MCF 10A (cell line): ENCODE measurements around the gene PRMT3. TPM values are rescaled to one million over a fixed set of nuclear protein-coding genes. Genes with fewer than 3 reads are reported as not detected.

ENCODE experiments used
- BruUV-seq: library from RNA; stranded (reverse); fragments of 400-500 nt; replicated peaks from 2 replicates; lab custom pipeline; 2021; lab: Mats Ljungman, UMichigan
- CTCF ChIA-PET: fragments of 300-600 bp; sonication (Branson Sonifier 250); formaldehyde crosslinking; extraction: SDS; loops from one replicate; lab custom pipeline; 2021; ENCODE audit warnings: antibody characterized with exemption, inconsistent platforms; lab: Yijun Ruan, JAX
- POLR2A ChIA-PET: fragments of 300-600, 350-650 bp; sonication (Branson Sonifier 250); formaldehyde crosslinking; extraction: SDS; loops from one replicate; lab custom pipeline; 2020; ENCODE audit warnings: antibody characterized with exemption, inconsistent platforms; lab: Yijun Ruan, JAX
- DNase-seq: peaks from one replicate; pipeline ENCODE4 v3.0.0-alpha.2; 2018; ENCODE audit not compliant: unreplicated experiment
- H3K27ac Mint-ChIP-seq: one replicate; pipeline ENCODE4 v1.8.0; 2022; ENCODE audit warnings: mild to moderate bottlenecking, low read depth, mixed read lengths; ENCODE audit not compliant: unreplicated experiment
- H3K27me3 Mint-ChIP-seq: one replicate; pipeline ENCODE4 v1.8.0; 2022; ENCODE audit warnings: mixed read lengths; ENCODE audit not compliant: insufficient read depth, unreplicated experiment
- H3K36me3 Mint-ChIP-seq: one replicate; pipeline ENCODE4 v1.8.0; 2022; ENCODE audit warnings: mild to moderate bottlenecking, moderate library complexity, mixed read lengths; ENCODE audit not compliant: insufficient read depth, unreplicated experiment
- H3K4me1 Mint-ChIP-seq: one replicate; pipeline ENCODE4 v1.8.0; 2022; ENCODE audit warnings: mixed read lengths; ENCODE audit not compliant: insufficient read depth, unreplicated experiment
- H3K4me3 Mint-ChIP-seq: one replicate; pipeline ENCODE4 v1.8.0; 2022; ENCODE audit warnings: mild to moderate bottlenecking, moderate library complexity, mixed read lengths; ENCODE audit not compliant: unreplicated experiment
- H3K9me3 Mint-ChIP-seq: one replicate; pipeline ENCODE4 v1.8.0; 2022; ENCODE audit warnings: mixed read lengths; ENCODE audit not compliant: unreplicated experiment
- CTCF ChIP-seq: fragments of 200-600 bp; IDR thresholded peaks from one replicate; pipeline ENCODE4 v1.8.0; 2022; ENCODE audit warnings: antibody characterized with exemption, mild to moderate bottlenecking; ENCODE audit not compliant: unreplicated experiment
- intact Hi-C: fragments of 100-400 bp; cut with micrococcal nuclease; formaldehyde crosslinking; loops from 2 replicates; pipeline ENCODE4 v1.14.1; 2022
- total RNA-seq: library from RNA; stranded (reverse); gene quantifications from 2 replicates; pipeline ENCODE4 v1.2.3, GENCODE V29; 2022

The PRMT3 gene
- total RNA-seq, 1 experiment from 2014 or later: 60.1 TPM

GRCh38 chr11:20388096-20389055 lies 860 bp downstream of the PRMT3 start:
- Mint-ChIP-seq H3K9me3 (no peaks in the 10 kb centered on the region), H3K4me3 (peak overlapping the region; percentile 87), H3K27me3 (no peaks in the 10 kb centered on the region), H3K36me3 (peaks cover 35% of the 10 kb centered on the region), H3K27ac (peak overlapping the region; percentile 97), H3K4me1 (no peaks in the 10 kb centered on the region)
- peak; percentile 41 for DNase-seq
- intact Hi-C loops: no loop called here
- TSS peak; percentile 40 for BruUV-seq
- ChIA-PET POLR2A (interaction anchor here (0.6 to 4.8 kb wide), 9 partner anchors 9 to 365 kb away, joined by 3 to 28 read pairs (median 4); partner anchors contain the start of gene HTATIP2), CTCF (interaction anchor here (0.5 to 4.9 kb wide), 10 partner anchors 9 to 222 kb away, joined by 3 to 53 read pairs (median 4); no protein-coding TSS in a partner anchor)
- no peak for TF ChIP-seq CTCF

- Mint-ChIP-seq H3K27ac (no peak overlapping the region), H3K36me3 (peaks cover 75% of the 10 kb centered on the region), H3K27me3 (no peaks in the 10 kb centered on the region), H3K9me3 (no peaks in the 10 kb centered on the region), H3K4me3 (no peak overlapping the region), H3K4me1 (no peaks in the 10 kb centered on the region)
- TF ChIP-seq CTCF: peak; percentile 39
- POLR2A ChIA-PET: interaction anchor here (0.8 to 1.4 kb wide), 7 partner anchors 9 to 213 kb away, joined by 3 to 9 read pairs (median 4); no protein-coding TSS in a partner anchor
- peak; percentile 53 for DNase-seq
- CTCF ChIA-PET: interaction anchor here (0.5 to 7.7 kb wide), 40 partner anchors 8 to 1733 kb away, joined by 3 to 121 read pairs (median 4); partner anchors contain the start of gene SLC6A5
- BruUV-seq: no TSS peak
- intact Hi-C loops: loop anchor here (1.0 to 5.0 kb wide), 2 partner anchors 45 to 213 kb away; no protein-coding TSS in a partner anchor
Observed at GRCh38 chr11:20397281-20397680, 9.8 kb downstream of the PRMT3 start.

- DNase-seq: no peak
- H3K4me3 Mint-ChIP-seq: no peak overlapping the region
- no TSS peak for BruUV-seq
- H3K27ac Mint-ChIP-seq: no peak overlapping the region
- ChIA-PET CTCF (interaction anchor here (1.0 to 7.7 kb wide), 2 partner anchors 80 to 210 kb away, joined by 3 to 121 read pairs; no protein-coding TSS in a partner anchor), POLR2A (interaction anchor here (0.7 to 1.5 kb wide), 2 partner anchors 17 to 210 kb away, joined by 3 to 4 read pairs; no protein-coding TSS in a partner anchor)
- H3K4me1 Mint-ChIP-seq: no peaks in the 10 kb centered on the region
- H3K9me3 Mint-ChIP-seq: no peaks in the 10 kb centered on the region
- peaks cover 75% of the 10 kb centered on the region for H3K36me3 Mint-ChIP-seq
- TF ChIP-seq CTCF: no peak
- intact Hi-C loops: loop anchor here (5.0 kb wide), 1 partner anchor 43 kb away; no protein-coding TSS in a partner anchor
- no peaks in the 10 kb centered on the region for H3K27me3 Mint-ChIP-seq
Observed at GRCh38 chr11:20399498-20399897, 12.0 kb downstream of the PRMT3 start.

- Mint-ChIP-seq H3K27me3 (no peaks in the 10 kb centered on the region), H3K36me3 (peaks cover 63% of the 10 kb centered on the region), H3K4me3 (no peak overlapping the region), H3K9me3 (no peaks in the 10 kb centered on the region), H3K4me1 (no peaks in the 10 kb centered on the region), H3K27ac (no peak overlapping the region)
- ChIA-PET CTCF (interaction anchor here (1.0 to 7.7 kb wide), 2 partner anchors 14 to 206 kb away, joined by 5 to 121 read pairs; no protein-coding TSS in a partner anchor), POLR2A (no interaction called here)
- TF ChIP-seq CTCF: no peak
- no peak for DNase-seq
- intact Hi-C loops: no loop called here
- no TSS peak for BruUV-seq
Observed at GRCh38 chr11:20403059-20403458, 15.5 kb downstream of the PRMT3 start.
